Endothelial cell (in vitro differentiated cells): ENCODE data around the gene ERGIC1. TPM values are rescaled to one million over a fixed set of nuclear protein-coding genes. Genes with fewer than 3 reads are reported as not detected.

ENCODE experiments used
- DNase-seq: peaks from one replicate; pipeline ENCODE4 v3.0.0; 2021; ENCODE audit warnings: low spot score
- H3K27ac Mint-ChIP-seq: one replicate; pipeline ENCODE4 v1.8.0; 2021; ENCODE audit warnings: mixed read lengths, inconsistent platforms; ENCODE audit not compliant: unreplicated experiment
- H3K27me3 Mint-ChIP-seq: one replicate; pipeline ENCODE4 v1.8.0; 2021; ENCODE audit warnings: mild to moderate bottlenecking, moderate library complexity, mixed read lengths, inconsistent platforms; ENCODE audit not compliant: unreplicated experiment
- H3K36me3 Mint-ChIP-seq: one replicate; pipeline ENCODE4 v1.8.0; 2021; ENCODE audit warnings: mild to moderate bottlenecking, low read depth, mixed read lengths, inconsistent platforms; ENCODE audit not compliant: unreplicated experiment
- H3K4me1 Mint-ChIP-seq: one replicate; pipeline ENCODE4 v1.8.0; 2021; ENCODE audit warnings: mild to moderate bottlenecking, mixed read lengths, inconsistent platforms; ENCODE audit not compliant: unreplicated experiment
- H3K4me3 Mint-ChIP-seq: one replicate; pipeline ENCODE4 v1.8.0; 2021; ENCODE audit warnings: mild to moderate bottlenecking, mixed read lengths, inconsistent platforms; ENCODE audit not compliant: unreplicated experiment
- H3K9me3 Mint-ChIP-seq: one replicate; pipeline ENCODE4 v1.8.0; 2021; ENCODE audit warnings: mixed read lengths, inconsistent platforms; ENCODE audit not compliant: unreplicated experiment
- CTCF ChIP-seq: fragments of 200-600 bp; sonication (generic); IDR thresholded peaks from one replicate; pipeline ENCODE4 v1.5.0; 2021; ENCODE audit warnings: antibody characterized with exemption; ENCODE audit not compliant: unreplicated experiment
- total RNA-seq: library from RNA; stranded (reverse); fragmentation: NEBNext Ultra II Directional; extraction: Animal tissue kit (Norgen Biotek cat#: 25700); gene quantifications from one replicate; pipeline ENCODE4 v1.2.1, GENCODE V29; 2021; ENCODE audit not compliant: unreplicated experiment

ERGIC1 gene
- total RNA-seq, 1 donor from 2014 or later: 67.1 TPM

GRCh38 chr5:172791726-172792445 lies 42.2 kb upstream of the ERGIC1 start:
- H3K27me3 Mint-ChIP-seq: no peaks in the 10 kb centered on the region
- H3K4me3 Mint-ChIP-seq: no peak overlapping the region
- TF ChIP-seq CTCF: no peak
- no peaks in the 10 kb centered on the region for H3K36me3 Mint-ChIP-seq
- no peaks in the 10 kb centered on the region for H3K9me3 Mint-ChIP-seq
- H3K4me1 Mint-ChIP-seq: peaks cover 8% of the 10 kb centered on the region
- H3K27ac Mint-ChIP-seq: no peak overlapping the region
- DNase-seq: no peak

- peaks cover 10% of the 10 kb centered on the region for H3K4me1 Mint-ChIP-seq
- no peaks in the 10 kb centered on the region for H3K27me3 Mint-ChIP-seq
- H3K27ac Mint-ChIP-seq: no peak overlapping the region
- no peak for DNase-seq
- no peak overlapping the region for H3K4me3 Mint-ChIP-seq
- no peaks in the 10 kb centered on the region for H3K9me3 Mint-ChIP-seq
- no peak for TF ChIP-seq CTCF
- no peaks in the 10 kb centered on the region for H3K36me3 Mint-ChIP-seq
These were observed 41.1 kb upstream of the ERGIC1 start for GRCh38 chr5:172792701-172793570.

- no peak overlapping the region for H3K27ac Mint-ChIP-seq
- H3K4me3 Mint-ChIP-seq: no peak overlapping the region
- H3K36me3 Mint-ChIP-seq: no peaks in the 10 kb centered on the region
- no peak for DNase-seq
- no peak for TF ChIP-seq CTCF
- H3K4me1 Mint-ChIP-seq: peaks cover 8% of the 10 kb centered on the region
- no peaks in the 10 kb centered on the region for H3K9me3 Mint-ChIP-seq
- H3K27me3 Mint-ChIP-seq: no peaks in the 10 kb centered on the region
These were observed 40.2 kb upstream of the ERGIC1 start for GRCh38 chr5:172793577-172794488.

- no peak overlapping the region for H3K4me3 Mint-ChIP-seq
- no peak overlapping the region for H3K27ac Mint-ChIP-seq
- no peaks in the 10 kb centered on the region for H3K27me3 Mint-ChIP-seq
- H3K9me3 Mint-ChIP-seq: no peaks in the 10 kb centered on the region
- peaks cover 9% of the 10 kb centered on the region for H3K4me1 Mint-ChIP-seq
- no peaks in the 10 kb centered on the region for H3K36me3 Mint-ChIP-seq
- DNase-seq: no peak
- TF ChIP-seq CTCF: no peak
These were observed 38.6 kb upstream of the ERGIC1 start for GRCh38 chr5:172795318-172795977.
